ENCODE data around the gene CYP4F8. TPM values are rescaled to one million over a fixed set of nuclear protein-coding genes. Genes with fewer than 3 reads are reported as not detected.

Gene CYP4F8
- total and polyA plus RNA-seq, 9 donors, result 1.1 TPM; not detected in 8

DNA sequence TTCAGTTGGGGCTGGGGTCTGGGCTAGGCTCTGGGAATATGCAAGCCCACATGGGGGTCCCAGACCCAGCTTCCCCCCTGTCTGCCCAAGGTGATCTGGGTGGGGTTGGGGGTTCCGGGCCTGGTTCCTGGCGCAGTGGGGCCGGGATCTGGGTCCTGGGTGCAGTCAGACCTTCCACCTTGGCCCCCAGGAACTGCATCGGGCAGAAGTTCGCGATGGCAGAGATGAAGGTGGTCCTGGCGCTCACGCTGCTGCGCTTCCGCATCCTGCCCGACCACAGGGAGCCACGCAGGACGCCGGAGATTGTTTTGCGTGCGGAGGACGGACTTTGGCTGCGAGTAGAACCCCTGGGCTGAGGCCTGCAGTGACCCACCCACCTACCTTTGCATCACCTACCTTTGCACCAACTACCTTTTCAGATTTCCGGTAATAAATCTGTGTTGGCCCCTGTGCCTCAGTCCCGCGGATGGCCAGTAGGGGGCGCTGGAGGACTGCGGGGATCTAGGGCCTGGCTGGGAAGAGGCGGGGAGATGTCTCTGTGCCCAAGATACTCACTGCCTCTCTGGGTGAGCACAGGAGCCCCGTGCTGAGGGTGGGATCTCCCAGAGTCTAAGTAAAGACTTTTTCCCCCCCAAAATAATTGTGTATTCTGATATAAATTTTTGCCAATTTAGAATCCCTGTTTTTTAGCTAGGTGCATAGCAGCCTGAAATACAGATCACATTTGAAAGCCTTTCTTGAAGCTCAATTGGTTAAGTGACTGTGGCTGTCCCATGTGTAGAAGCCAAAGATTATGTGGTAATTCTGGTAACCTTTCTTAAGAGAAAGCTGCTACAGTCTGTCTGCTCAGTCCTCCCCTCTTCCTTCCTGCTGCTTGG, 14.2 kb downstream of the CYP4F8 start:
- intact Hi-C loops (cut with DNase I), result loop anchor here in 2 of 4 donors (5.0 to 10.0 kb wide), 2 partner anchors 406 to 553 kb away; no protein-coding TSS in a partner anchor
- Histone ChIP-seq H3K27ac (no peak overlapping the region), H3K27me3 (no peaks in the 10 kb centered on the region), H3K4me1 (ENCODE audit: insufficient read depth) (no peaks in the 10 kb centered on the region), H3K36me3 (no peaks in the 10 kb centered on the region), H3K4me3 (no peak overlapping the region), H3K9me3 (no peaks in the 10 kb centered on the region)
- 2 to 13% (median 13%) methylated on average over 21 to 25 of the region's 25 CpGs for WGBS, 3 donors
- DNase-seq, result peak; percentile 57 to 84 (median 79)
- TF ChIP-seq, protein P1, sequence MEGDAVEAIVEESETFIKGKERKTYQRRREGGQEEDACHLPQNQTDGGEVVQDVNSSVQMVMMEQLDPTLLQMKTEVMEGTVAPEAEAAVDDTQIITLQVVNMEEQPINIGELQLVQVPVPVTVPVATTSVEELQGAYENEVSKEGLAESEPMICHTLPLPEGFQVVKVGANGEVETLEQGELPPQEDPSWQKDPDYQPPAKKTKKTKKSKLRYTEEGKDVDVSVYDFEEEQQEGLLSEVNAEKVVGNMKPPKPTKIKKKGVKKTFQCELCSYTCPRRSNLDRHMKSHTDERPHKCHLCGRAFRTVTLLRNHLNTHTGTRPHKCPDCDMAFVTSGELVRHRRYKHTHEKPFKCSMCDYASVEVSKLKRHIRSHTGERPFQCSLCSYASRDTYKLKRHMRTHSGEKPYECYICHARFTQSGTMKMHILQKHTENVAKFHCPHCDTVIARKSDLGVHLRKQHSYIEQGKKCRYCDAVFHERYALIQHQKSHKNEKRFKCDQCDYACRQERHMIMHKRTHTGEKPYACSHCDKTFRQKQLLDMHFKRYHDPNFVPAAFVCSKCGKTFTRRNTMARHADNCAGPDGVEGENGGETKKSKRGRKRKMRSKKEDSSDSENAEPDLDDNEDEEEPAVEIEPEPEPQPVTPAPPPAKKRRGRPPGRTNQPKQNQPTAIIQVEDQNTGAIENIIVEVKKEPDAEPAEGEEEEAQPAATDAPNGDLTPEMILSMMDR (IDR thresholded peaks at IDR 0.05), result peak; percentile 72 to 83 (median 83)
- TF ChIP-seq POLR2A (IDR thresholded peaks at IDR 0.05) (no peak), EP300 (IDR thresholded peaks at IDR 0.05) (no peak)

DNA sequence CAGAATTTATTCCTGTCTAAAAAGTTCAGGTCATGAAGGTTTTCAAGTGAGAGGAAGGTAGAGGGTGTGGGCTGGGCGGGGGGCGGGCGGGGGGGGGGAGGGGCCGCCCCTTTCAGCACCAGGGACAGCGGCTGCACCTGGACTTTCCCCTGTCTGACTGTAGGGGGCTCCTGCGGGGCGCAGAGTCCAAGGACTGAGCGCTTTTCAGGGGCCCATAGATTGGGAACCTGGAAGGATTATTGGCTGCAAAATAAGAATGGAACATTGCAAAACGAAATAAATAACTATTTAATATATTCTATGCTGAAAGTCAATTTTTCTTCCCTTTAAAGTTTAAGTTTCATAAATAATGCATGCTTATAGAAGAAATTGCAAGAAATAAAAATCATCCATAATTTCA, 16.8 kb downstream of the CYP4F8 start:
- no peaks in the 10 kb centered on the region for H3K4me1 ChIP-seq (ENCODE audit: insufficient read depth)
- DNase-seq, result no peak
- TF ChIP-seq POLR2A (IDR thresholded peaks at IDR 0.05) (no peak), EP300 (IDR thresholded peaks at IDR 0.05) (no peak)
- TF ChIP-seq, protein P1 (IDR thresholded peaks at IDR 0.05), result no peak
- no peak overlapping the region for H3K4me3 ChIP-seq
- no peak overlapping the region for H3K27ac ChIP-seq
- intact Hi-C loops (cut with DNase I), result no loop called here
- no peaks in the 10 kb centered on the region for H3K27me3 ChIP-seq
- 1 to 3% (median 1%) methylated on average over 9 of the region's 9 CpGs for WGBS, 3 donors
- no peaks in the 10 kb centered on the region for H3K36me3 ChIP-seq
- no peaks in the 10 kb centered on the region for H3K9me3 ChIP-seq

DNA sequence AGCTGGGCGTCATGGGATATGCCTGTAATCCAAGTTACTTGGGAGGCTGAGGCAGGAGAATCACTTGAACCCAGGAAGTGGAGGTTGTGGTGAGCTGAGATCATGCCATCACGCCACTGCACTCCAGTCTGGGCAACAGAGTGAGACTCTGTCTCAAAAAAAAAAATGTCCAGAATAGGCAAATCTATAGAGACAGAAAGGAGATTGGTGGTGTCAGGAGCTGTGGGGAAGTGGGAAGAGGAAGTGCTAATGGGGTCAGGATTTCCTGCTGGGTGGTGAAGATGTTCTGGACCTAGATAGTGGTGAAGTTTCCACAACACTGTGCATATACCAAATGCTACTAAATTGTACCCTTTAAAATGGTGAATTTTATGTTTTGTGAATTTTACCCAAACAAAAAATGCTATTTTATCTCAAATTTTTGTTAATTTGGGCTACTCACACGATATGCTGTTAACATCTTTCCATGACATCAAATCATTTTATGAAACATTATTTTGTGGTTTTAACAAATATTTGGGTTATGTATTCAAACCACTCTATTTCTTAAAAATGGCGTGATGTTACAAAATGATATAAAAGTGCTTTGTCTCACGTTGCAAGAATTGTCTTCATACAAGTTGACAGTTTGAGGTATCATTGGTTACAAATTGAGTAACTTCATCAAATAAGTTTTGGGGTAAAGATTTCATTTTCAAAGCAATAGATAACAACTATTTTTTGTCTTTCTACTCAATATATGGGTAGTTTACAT, 18.2 kb downstream of the CYP4F8 start:
- intact Hi-C loops (cut with DNase I), result no loop called here
- Histone ChIP-seq H3K9me3 (no peaks in the 10 kb centered on the region), H3K4me3 (no peak overlapping the region), H3K36me3 (no peaks in the 10 kb centered on the region), H3K27ac (no peak overlapping the region), H3K27me3 (no peaks in the 10 kb centered on the region), H3K4me1 (ENCODE audit: insufficient read depth) (no peaks in the 10 kb centered on the region)
- TF ChIP-seq POLR2A (IDR thresholded peaks at IDR 0.05) (no peak), EP300 (IDR thresholded peaks at IDR 0.05) (no peak)
- TF ChIP-seq, protein P1 (IDR thresholded peaks at IDR 0.05), result no peak
- DNase-seq, result no peak
- 48 to 57% (median 51%) methylated on average over 5 of the region's 5 CpGs for WGBS, 3 donors

DNA sequence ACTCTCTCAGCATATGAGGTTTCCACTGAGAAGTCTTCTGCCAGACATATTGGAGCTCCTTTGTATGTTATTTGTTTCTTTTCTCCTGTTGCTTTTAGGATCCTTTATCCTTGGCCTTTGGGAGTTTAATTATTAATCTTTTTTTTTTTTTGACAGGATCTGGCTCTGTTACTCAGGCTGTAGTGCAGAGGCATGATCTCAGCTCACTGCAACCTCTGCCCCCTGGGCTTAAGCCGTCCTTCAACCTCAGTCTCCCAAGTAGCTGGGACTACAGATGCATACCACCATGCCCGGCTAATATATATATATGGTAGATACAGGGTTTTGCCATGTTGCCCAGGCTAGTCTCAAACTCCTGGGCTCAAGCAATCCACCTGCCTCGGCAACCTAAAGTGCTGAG, 19.1 kb downstream of the CYP4F8 start:
- Histone ChIP-seq H3K4me3 (no peak overlapping the region), H3K36me3 (no peaks in the 10 kb centered on the region), H3K27me3 (no peaks in the 10 kb centered on the region), H3K4me1 (ENCODE audit: insufficient read depth) (no peaks in the 10 kb centered on the region), H3K9me3 (no peaks in the 10 kb centered on the region), H3K27ac (no peak overlapping the region)
- intact Hi-C loops (cut with DNase I), result no loop called here
- DNase-seq, result no peak
- TF ChIP-seq EP300 (IDR thresholded peaks at IDR 0.05) (no peak), POLR2A (IDR thresholded peaks at IDR 0.05) (no peak)
- TF ChIP-seq, protein P1 (IDR thresholded peaks at IDR 0.05), result no peak
- 58 to 73% (median 68%) methylated on average over 3 of the region's 3 CpGs for WGBS, 3 donors
